ENCODE results near the gene CCZ1B.
"Not testable (repeated sequence)": the region's sequence is repeated elsewhere in the genome, so short reads cannot be mapped to it uniquely, and the experiment has no call there.

Gene CCZ1B

GRCh38 chr7:6826151-6826550, at the start of gene CCZ1B:
TSS of gene CCZ1B (minus strand) at chr7:6826275. CDS start at chr7:6826197, 78 bp downstream.
- DNase-seq = peak; percentile 83

- DNase-seq = not testable (repeated sequence)
These were observed 48.9 kb upstream of the CCZ1B start for GRCh38 chr7:6875022-6875421.

- DNase-seq = not testable (repeated sequence)
These were observed 46.3 kb upstream of the CCZ1B start for GRCh38 chr7:6872246-6872945.

- not testable (repeated sequence) for DNase-seq
These were observed 45.5 kb upstream of the CCZ1B start for GRCh38 chr7:6871421-6872144.

- DNase-seq = not testable (repeated sequence)
These were observed 38.7 kb upstream of the CCZ1B start for GRCh38 chr7:6864751-6865150.

- not testable (repeated sequence) for DNase-seq
These were observed 38.1 kb upstream of the CCZ1B start for GRCh38 chr7:6864188-6864587.

- DNase-seq = not testable (repeated sequence)
These were observed 36.8 kb upstream of the CCZ1B start for GRCh38 chr7:6862876-6863275.

GRCh38 chr7:6857721-6858314, 31.7 kb upstream of the CCZ1B start:
- peak; percentile 78 for DNase-seq

GRCh38 chr7:6855563-6856131, 29.6 kb upstream of the CCZ1B start:
- DNase-seq = not testable (repeated sequence)

GRCh38 chr7:6854747-6855562, 28.9 kb upstream of the CCZ1B start:
- DNase-seq = not testable (repeated sequence)

- not testable (repeated sequence) for DNase-seq
These were observed 27.6 kb upstream of the CCZ1B start for GRCh38 chr7:6853681-6854080.

- DNase-seq = not testable (repeated sequence)
These were observed 23.1 kb upstream of the CCZ1B start for GRCh38 chr7:6849127-6849526.

GRCh38 chr7:6847751-6848150, 21.7 kb upstream of the CCZ1B start:
- DNase-seq = not testable (repeated sequence)

- DNase-seq = not testable (repeated sequence)
These were observed 19.9 kb upstream of the CCZ1B start for GRCh38 chr7:6845971-6846449.

GRCh38 chr7:6843654-6844053, 17.6 kb upstream of the CCZ1B start:
- DNase-seq = not testable (repeated sequence)

- not testable (repeated sequence) for DNase-seq
These were observed 17.0 kb upstream of the CCZ1B start for GRCh38 chr7:6843092-6843491.

GRCh38 chr7:6842278-6842921, 16.3 kb upstream of the CCZ1B start:
- DNase-seq = not testable (repeated sequence)

- not testable (repeated sequence) for DNase-seq
These were observed 11.0 kb upstream of the CCZ1B start for GRCh38 chr7:6837081-6837480.

- DNase-seq = not testable (repeated sequence)
These were observed 9.4 kb upstream of the CCZ1B start for GRCh38 chr7:6835521-6835920.

- no peak for DNase-seq
These were observed 7.6 kb upstream of the CCZ1B start for GRCh38 chr7:6833636-6834035.

- no peak for DNase-seq
These were observed 5.1 kb upstream of the CCZ1B start for GRCh38 chr7:6831018-6831725.
